IMR-90 (cell line): ENCODE data around the gene MROH8. TPM values are rescaled to one million over a fixed set of nuclear protein-coding genes. Genes with fewer than 3 reads are reported as not detected.
"Not testable (repeated sequence)": the region's sequence is repeated elsewhere in the genome, so short reads cannot be mapped to it uniquely, and the experiment has no call there.

Experiments
- ATAC-seq: fragments of 200-7000 bp; cut with Tn5 transposase; 2 replicates; pipeline ENCODE4 v1.9.1; 2020; ENCODE audit warnings: low read depth, mild to moderate bottlenecking, moderate library complexity
- BruUV-seq: library from RNA; stranded (reverse); fragments of 400-500 nt; replicated peaks from 2 replicates; lab custom pipeline; 2021; lab: Mats Ljungman, UMichigan
- CTCF ChIA-PET: fragments of 300-600 bp; formaldehyde crosslinking; extraction: SDS; loops from one replicate; lab custom pipeline; 2021; ENCODE audit warnings: antibody characterized with exemption; lab: Yijun Ruan, JAX
- POLR2A ChIA-PET: fragments of 300-600 bp; sonication (Branson Sonifier 250); formaldehyde crosslinking; loops from one replicate; lab custom pipeline; 2022; ENCODE audit warnings: antibody characterized with exemption; ENCODE audit not compliant: unreplicated experiment; lab: Charles Lee
- DNase-seq: peaks from one replicate; pipeline ENCODE4 v3.0.0; 2013
- H2AFZ ChIP-seq: replicated peaks from 2 replicates; pipeline ENCODE3; 2013; ENCODE audit warnings: low read length, mild to moderate bottlenecking; ENCODE audit not compliant: poor library complexity
- H2AK5ac ChIP-seq: 2 replicates; pipeline ENCODE4 v1.6.1; 2013; ENCODE audit warnings: low read depth, low read length, inconsistent platforms
- H2AK9ac ChIP-seq: replicated peaks from 2 replicates; pipeline ENCODE3; 2013; ENCODE audit warnings: mild to moderate bottlenecking, low read depth, low read length, moderate library complexity; ENCODE audit not compliant: poor library complexity
- H2BK120ac ChIP-seq: 2 replicates; pipeline ENCODE4 v1.6.1; 2013; ENCODE audit warnings: low read depth, low read length, inconsistent platforms
- H2BK15ac ChIP-seq: 3 replicates; pipeline ENCODE4 v1.6.1; 2013; ENCODE audit warnings: low read depth, low read length, inconsistent platforms
- H2BK20ac ChIP-seq: 2 replicates; pipeline ENCODE4 v1.6.1; 2013; ENCODE audit warnings: low read depth, mild to moderate bottlenecking, inconsistent platforms, low read length, moderate library complexity
- H2BK5ac ChIP-seq: 2 replicates; pipeline ENCODE4 v1.6.1; 2013; ENCODE audit warnings: mild to moderate bottlenecking, low read depth, low read length, inconsistent platforms; ENCODE audit not compliant: poor library complexity, severe bottlenecking
- H3K14ac ChIP-seq: replicated peaks from 2 replicates; pipeline ENCODE4 v1.6.1; 2013; ENCODE audit warnings: low read depth, low read length, inconsistent platforms
- H3K18ac ChIP-seq: 2 replicates; pipeline ENCODE4 v1.6.1; 2013; ENCODE audit warnings: low read depth, low read length, control low read depth
- H3K23ac ChIP-seq: 2 replicates; pipeline ENCODE4 v1.6.1; 2013; ENCODE audit warnings: low read depth, low read length, inconsistent platforms
- H3K27ac ChIP-seq: 2 replicates; pipeline ENCODE4 v1.5.1; 2013; ENCODE audit warnings: mild to moderate bottlenecking, control low read depth, low read length; ENCODE audit not compliant: insufficient read depth
- H3K27me3 ChIP-seq: 2 replicates; pipeline ENCODE4 v1.6.1; 2013; ENCODE audit warnings: low read length; ENCODE audit not compliant: control insufficient read depth, insufficient read depth
- H3K36me3 ChIP-seq: 2 replicates; pipeline ENCODE4 v1.6.1; 2013; ENCODE audit warnings: low read length, mixed read lengths; ENCODE audit not compliant: control insufficient read depth, insufficient read depth
- H3K4ac ChIP-seq: 2 replicates; pipeline ENCODE4 v1.6.1; 2013; ENCODE audit warnings: low read depth, low read length, inconsistent platforms
- H3K4me1 ChIP-seq: 2 replicates; pipeline ENCODE4 v1.6.1; 2013; ENCODE audit warnings: low read length, mixed read lengths; ENCODE audit not compliant: control insufficient read depth, insufficient read depth
- H3K4me2 ChIP-seq: 2 replicates; pipeline ENCODE4 v1.6.1; 2013; ENCODE audit warnings: low read depth, mild to moderate bottlenecking, control low read depth, low read length, moderate library complexity
- H3K4me3 ChIP-seq: 2 replicates; pipeline ENCODE4 v1.5.1; 2013; ENCODE audit warnings: low read depth, mild to moderate bottlenecking, control low read depth, low read length, moderate library complexity; ENCODE audit not compliant: insufficient read depth
- H3K56ac ChIP-seq: 2 replicates; pipeline ENCODE4 v1.6.1; 2013; ENCODE audit warnings: low read length, inconsistent platforms; ENCODE audit not compliant: insufficient read depth; ENCODE audit errors: extremely low read depth
- H3K79me1 ChIP-seq, 2 experiments: 2 replicates each; pipeline ENCODE4 v1.6.1; 2013; ENCODE audit warnings: low read length in 2 of 2, inconsistent platforms in 1 of 2, low read depth in 1 of 2
- H3K9ac ChIP-seq: 2 replicates; pipeline ENCODE4 v1.6.1; 2013; ENCODE audit warnings: low read depth, low read length, control low read depth
- H3K9me1 ChIP-seq: 2 replicates; pipeline ENCODE4 v1.6.1; 2013; ENCODE audit warnings: low read length, inconsistent platforms; ENCODE audit not compliant: insufficient read depth
- H3K9me3 ChIP-seq: 2 replicates; pipeline ENCODE4 v1.6.1; 2013; ENCODE audit warnings: low read length; ENCODE audit not compliant: control insufficient read depth, insufficient read depth
- H4K20me1 ChIP-seq: 2 replicates; pipeline ENCODE4 v1.6.1; 2013; ENCODE audit warnings: low read length, inconsistent platforms; ENCODE audit not compliant: insufficient read depth
- H4K5ac ChIP-seq: 2 replicates; pipeline ENCODE4 v1.6.1; 2013; ENCODE audit warnings: mild to moderate bottlenecking, low read depth, low read length, control low read depth
- H4K8ac ChIP-seq, 2 experiments: 2 replicates each; pipeline ENCODE4 v1.6.1; 2013; ENCODE audit warnings: low read depth in 2 of 2, low read length in 2 of 2, control low read depth in 1 of 2, inconsistent platforms in 1 of 2
- H4K91ac ChIP-seq: 2 replicates; pipeline ENCODE4 v1.6.1; 2013; ENCODE audit warnings: low read depth, low read length, inconsistent platforms; ENCODE audit not compliant: insufficient read depth
- NFE2L2 ChIP-seq: fragments of 150-350 bp; IDR thresholded peaks from 2 replicates; pipeline ENCODE4 v1.6.1; 2016; ENCODE audit warnings: low read depth, mild to moderate bottlenecking, low read length
- WGBS, 2 experiments: methylation state at CpG; one replicate each; pipeline versions ENCODE4 v1.1.5 to v1.1.7; 2013; ENCODE audit warnings: missing lambda C conversion rate in 2 of 2; ENCODE audit not compliant: insufficient read length in 1 of 2; ENCODE audit errors: extremely low coverage in 2 of 2; 5-methylcytosine and 5-hydroxymethylcytosine counted together
- dilution Hi-C: fragments of 300-500 bp; cut with HindIII; formaldehyde crosslinking; loops from one replicate; pipeline ENCODE4 v1.14.3; 2018; ENCODE audit warnings: low sequenced_read_pairs; ENCODE audit not compliant: unreplicated experiment
- in situ Hi-C: fragments of 300-500 bp; cut with MboI; formaldehyde crosslinking; loops from 3 replicates; pipeline ENCODE4 v1.14.3; 2019; ENCODE audit warnings: low sequenced_read_pairs, inconsistent platforms, mixed read lengths
- intact Hi-C: fragments of 100-400 bp; cut with micrococcal nuclease; formaldehyde crosslinking; loops from 2 replicates; pipeline ENCODE4 v1.10.0; 2022
- polyA plus RNA-seq, 3 experiments: library from polyadenylated mRNA; depleted of rRNA; stranded (reverse); fragments of >200 nt; gene quantifications; 2 replicates each; pipeline ENCODE4 v1.2.3, GENCODE V29; 2012; ENCODE audit warnings: low replicate concordance in 1 of 3
- total RNA-seq: library from RNA; depleted of rRNA; stranded (reverse); fragments of >200 nt; gene quantifications from 2 replicates; pipeline ENCODE4 v1.2.3, GENCODE V29; 2012

Gene MROH8
- total and polyA plus RNA-seq, 2 of the 4 experiments (the other 2 are of a cell fraction), result 1.3 to 1.8 TPM

DNA sequence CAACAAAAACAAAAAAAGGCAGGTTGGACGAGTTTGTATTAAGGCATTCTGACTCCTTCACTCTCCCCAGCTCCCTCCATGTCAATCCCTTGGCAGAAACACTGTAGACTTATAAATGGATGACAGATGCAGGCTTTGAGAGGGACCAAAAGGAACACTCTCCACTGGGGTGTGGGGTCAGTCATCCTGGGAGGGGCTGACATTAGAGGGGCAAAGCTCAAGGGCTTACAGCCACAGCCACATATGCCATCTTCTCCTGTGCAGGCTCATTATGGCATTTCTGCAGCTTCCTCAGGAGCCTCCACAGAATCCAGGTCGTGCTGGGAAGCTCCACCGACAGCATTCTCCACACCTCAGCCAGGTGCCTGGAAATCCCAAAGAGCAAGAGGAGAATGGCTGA, 50.5 kb downstream of the MROH8 start:
- POLR2A ChIA-PET, result no interaction called here
- dilution Hi-C loops, result no loop called here

GRCh38 chr20:37126290-37126689, 53.1 kb downstream of the MROH8 start:
- H2BK120ac ChIP-seq, H3K27ac ChIP-seq, DNase-seq, dilution Hi-C loops, H3K4me3 ChIP-seq, H2BK15ac ChIP-seq, H2BK20ac ChIP-seq, H4K5ac ChIP-seq, H3K27me3 ChIP-seq, H3K36me3 ChIP-seq, H4K91ac ChIP-seq, CTCF ChIA-PET, H3K4me1 ChIP-seq, H3K9ac ChIP-seq, H3K18ac ChIP-seq, H3K79me1 ChIP-seq, intact Hi-C loops, H4K20me1 ChIP-seq, in situ Hi-C loops, H3K9me1 ChIP-seq, POLR2A ChIA-PET, ATAC-seq, H3K23ac ChIP-seq, H2AK5ac ChIP-seq, H2AFZ ChIP-seq, H3K4me2 ChIP-seq, H3K9me3 ChIP-seq, H4K8ac ChIP-seq, BruUV-seq, H3K56ac ChIP-seq, H2AK9ac ChIP-seq, H2BK5ac ChIP-seq, H3K4ac ChIP-seq, H3K14ac ChIP-seq: not testable (repeated sequence)
- WGBS, 2 experiments, result no CpG with 5 or more reads among the region's 30 CpGs

More for the DNA sequence above, 50.5 kb downstream of the MROH8 start:
- no TSS peak for BruUV-seq
- Histone ChIP-seq H2AK9ac (no peak overlapping the region), H4K5ac (no peak overlapping the region), H3K27ac (no peak overlapping the region), H2BK120ac (no peak overlapping the region), H2BK20ac (no peak overlapping the region), H3K23ac (no peak overlapping the region), H3K9ac (no peak overlapping the region), H2BK15ac (no peak overlapping the region), H3K4me3 (no peak overlapping the region), H3K4me1 (no peaks in the 10 kb centered on the region), H3K79me1 (no peaks in the 10 kb centered on the region), H2AFZ (no peak overlapping the region), H3K14ac (no peak overlapping the region), H4K8ac (no peak overlapping the region), H3K56ac (no peak overlapping the region), H4K91ac (no peak overlapping the region), H4K20me1 (no peaks in the 10 kb centered on the region), H3K4me2 (no peak overlapping the region), H3K18ac (no peak overlapping the region), H3K27me3 (peaks cover 7% of the 10 kb centered on the region), H3K36me3 (no peaks in the 10 kb centered on the region), H3K9me1 (no peaks in the 10 kb centered on the region), H3K4ac (no peak overlapping the region), H3K9me3 (no peaks in the 10 kb centered on the region), H2BK5ac (no peak overlapping the region), H2AK5ac (no peak overlapping the region)
- CTCF ChIA-PET, result no interaction called here
- DNase-seq (no peak), ATAC-seq (no peak)
- no peak for TF ChIP-seq NFE2L2
- no CpG with 5 or more reads among the region's 3 CpGs for WGBS, 2 experiments
- in situ Hi-C loops (no loop called here), intact Hi-C loops (no loop called here)
